ENCODE measurements around the gene ELOA.
"Not testable (repeated sequence)": the region's sequence is repeated elsewhere in the genome, so short reads cannot be mapped to it uniquely, and the experiment has no call there.

Gene ELOA

DNA sequence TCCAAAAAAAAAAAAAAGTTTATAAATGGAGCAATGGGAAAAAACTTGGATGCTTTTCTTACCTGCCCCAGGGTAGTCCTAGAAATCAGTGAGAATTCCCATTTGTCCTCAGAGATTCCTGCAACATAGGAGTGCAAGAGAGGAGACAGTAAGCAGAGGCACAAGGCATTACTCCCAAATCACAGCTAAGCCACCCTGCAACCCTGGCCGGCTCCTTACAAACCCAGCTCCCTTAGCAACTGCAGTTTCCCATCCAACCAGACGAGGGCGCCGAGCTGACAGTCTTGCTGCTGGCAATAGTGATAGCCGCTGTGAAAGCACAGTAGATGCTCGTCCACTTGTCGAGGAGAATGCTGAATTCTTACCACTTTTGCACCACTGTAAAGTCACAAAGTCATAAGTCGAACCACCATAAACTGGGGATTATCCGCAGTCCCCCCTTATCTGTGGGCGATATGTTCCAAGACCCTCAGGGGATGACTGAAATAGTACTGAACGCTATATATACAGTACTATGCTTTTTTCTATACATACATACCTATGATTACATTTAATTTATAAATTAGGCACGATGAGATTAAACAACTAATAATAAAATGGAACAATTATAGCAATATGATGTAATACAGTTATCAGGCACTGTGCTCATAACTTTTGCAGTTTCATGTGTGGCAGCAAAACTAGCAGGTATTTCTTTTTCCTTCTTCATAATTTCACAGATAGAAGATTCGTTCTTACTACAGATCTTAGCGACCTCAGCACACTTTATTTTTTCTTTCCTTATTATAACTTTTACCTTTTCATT, 29.0 kb downstream of the ELOA start:
- H3K27ac ChIP-seq = no peak overlapping the region
- TF ChIP-seq, protein P1, sequence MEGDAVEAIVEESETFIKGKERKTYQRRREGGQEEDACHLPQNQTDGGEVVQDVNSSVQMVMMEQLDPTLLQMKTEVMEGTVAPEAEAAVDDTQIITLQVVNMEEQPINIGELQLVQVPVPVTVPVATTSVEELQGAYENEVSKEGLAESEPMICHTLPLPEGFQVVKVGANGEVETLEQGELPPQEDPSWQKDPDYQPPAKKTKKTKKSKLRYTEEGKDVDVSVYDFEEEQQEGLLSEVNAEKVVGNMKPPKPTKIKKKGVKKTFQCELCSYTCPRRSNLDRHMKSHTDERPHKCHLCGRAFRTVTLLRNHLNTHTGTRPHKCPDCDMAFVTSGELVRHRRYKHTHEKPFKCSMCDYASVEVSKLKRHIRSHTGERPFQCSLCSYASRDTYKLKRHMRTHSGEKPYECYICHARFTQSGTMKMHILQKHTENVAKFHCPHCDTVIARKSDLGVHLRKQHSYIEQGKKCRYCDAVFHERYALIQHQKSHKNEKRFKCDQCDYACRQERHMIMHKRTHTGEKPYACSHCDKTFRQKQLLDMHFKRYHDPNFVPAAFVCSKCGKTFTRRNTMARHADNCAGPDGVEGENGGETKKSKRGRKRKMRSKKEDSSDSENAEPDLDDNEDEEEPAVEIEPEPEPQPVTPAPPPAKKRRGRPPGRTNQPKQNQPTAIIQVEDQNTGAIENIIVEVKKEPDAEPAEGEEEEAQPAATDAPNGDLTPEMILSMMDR (IDR thresholded peaks at IDR 0.05) = no peak
- no peak for DNase-seq (ENCODE audit: low spot score)
- H3K4me3 ChIP-seq = peak overlapping the region; percentile 36

DNA sequence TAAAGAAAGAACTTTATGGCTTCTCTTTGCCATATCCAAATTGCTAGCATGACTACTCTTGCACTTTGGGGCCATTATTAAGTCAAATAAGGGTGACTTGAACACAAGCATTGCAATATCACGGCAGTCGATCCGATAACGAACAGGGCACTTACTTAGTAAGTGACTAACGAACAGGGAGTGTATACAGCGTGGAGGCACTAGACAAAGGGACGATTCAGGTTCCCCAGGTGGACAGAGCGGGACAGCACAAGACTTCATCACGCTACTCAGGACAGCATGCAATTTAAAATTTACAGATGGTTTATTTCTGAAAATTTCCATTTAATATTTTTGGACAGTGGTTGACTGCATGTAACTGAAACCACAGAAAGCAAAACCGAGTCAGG, 29.6 kb downstream of the ELOA start:
- Histone ChIP-seq H3K27ac (no peak overlapping the region), H3K4me3 (no peak overlapping the region)
- TF ChIP-seq, protein P1 (IDR thresholded peaks at IDR 0.05) = no peak
- DNase-seq (ENCODE audit: low spot score) = no peak

DNA sequence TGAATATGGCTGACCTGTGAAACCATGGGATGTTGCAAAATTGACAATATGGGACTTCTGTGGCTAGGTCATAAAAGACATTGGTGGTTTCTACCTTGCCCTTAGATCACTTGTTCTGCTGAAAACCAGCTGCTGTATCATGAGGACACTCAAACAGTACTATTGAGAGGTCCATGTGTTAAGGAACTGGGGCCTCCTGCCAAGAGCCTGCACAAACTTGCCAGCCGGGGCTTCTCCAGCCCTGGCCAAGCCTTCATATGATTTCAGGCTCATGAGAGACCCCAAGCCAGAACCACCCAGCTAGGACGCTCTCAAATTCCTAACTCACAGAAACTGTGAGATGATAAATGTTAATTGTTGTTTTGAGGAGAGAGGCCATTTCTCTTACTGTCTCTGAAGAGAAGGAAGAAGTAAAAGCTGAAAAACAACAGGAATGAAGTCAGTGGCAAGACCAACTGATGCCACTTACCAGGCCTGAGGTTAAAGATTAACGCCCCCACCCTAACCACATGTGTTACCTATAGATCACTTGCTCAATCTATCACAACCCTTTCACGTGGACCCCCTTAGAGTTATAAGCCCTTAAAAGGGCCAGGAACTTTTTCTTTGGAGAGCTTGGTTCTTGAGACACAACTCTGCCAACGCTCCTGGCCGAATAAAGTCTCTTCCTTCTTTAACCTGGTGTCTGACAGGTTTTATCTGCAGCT, 31.1 kb downstream of the ELOA start:
- Histone ChIP-seq H3K4me3 (no peak overlapping the region), H3K27ac (no peak overlapping the region)
- DNase-seq (ENCODE audit: low spot score) = no peak
- TF ChIP-seq, protein P1 (IDR thresholded peaks at IDR 0.05) = no peak

DNA sequence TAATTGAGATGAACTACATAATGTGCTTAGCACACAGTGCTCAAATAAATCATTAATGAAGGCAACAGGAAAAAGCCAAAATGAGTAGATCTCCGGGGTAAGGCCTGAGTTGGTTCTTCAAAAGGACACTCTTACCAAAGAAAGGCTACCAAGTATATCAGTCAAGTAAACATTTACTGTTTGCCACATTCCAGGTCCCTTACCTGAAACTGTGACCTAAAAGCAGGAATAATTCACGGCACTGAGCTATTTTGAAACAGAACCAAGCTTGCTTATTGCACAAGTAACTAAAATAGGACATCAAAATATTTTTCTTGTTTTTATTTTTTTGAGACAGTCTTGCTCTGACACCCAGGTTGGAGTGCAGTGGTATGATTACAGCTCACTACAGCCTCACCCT, 32.9 kb downstream of the ELOA start:
- no peak overlapping the region for H3K27ac ChIP-seq
- TF ChIP-seq, protein P1 (IDR thresholded peaks at IDR 0.05) = no peak
- no peak for DNase-seq (ENCODE audit: low spot score)
- no peak overlapping the region for H3K4me3 ChIP-seq

DNA sequence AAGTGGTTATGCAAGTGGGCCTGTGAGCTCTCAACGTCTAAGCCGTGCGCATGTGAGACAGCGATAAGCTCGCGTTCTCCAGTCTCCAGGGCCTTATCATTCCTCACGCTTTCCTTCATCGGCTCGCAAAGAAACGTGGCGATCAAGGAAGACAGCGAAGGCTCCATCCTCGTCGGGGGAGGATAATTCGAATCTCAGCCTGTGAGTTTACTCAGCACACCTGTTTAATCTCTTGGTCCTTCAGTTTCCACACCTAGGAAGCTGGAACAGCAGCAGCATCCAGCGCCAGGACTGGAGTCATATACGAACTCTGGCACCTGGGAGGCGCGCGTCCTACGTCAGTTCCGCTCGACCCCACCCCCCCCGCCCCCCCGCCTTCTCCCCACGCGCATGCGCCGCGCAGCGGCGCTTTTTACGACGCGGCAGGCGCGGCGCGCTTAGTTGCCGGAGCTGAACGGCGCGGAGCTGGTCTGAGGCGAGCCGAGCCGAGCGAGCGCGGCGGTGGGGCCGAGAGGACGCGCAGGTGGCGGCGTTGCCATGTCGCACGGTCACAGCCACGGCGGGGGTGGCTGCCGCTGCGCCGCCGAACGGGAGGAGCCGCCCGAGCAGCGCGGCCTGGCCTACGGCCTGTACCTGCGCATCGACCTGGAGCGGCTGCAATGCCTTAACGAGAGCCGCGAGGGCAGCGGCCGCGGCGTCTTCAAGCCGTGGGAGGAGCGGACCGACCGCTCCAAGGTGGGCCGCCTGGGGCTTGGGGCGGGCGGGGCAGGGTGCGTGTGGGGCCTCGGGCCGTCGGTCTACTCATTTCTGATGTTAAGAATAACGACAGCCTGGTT, 34.9 kb downstream of the ELOA start, which contains the start of gene PITHD1:
TSS of gene PITHD1 (plus strand) at position 440 of the 836 bp plus-strand sequence. CDS start at position 538, 98 bp downstream.
- peak; percentile 92 for DNase-seq (ENCODE audit: low spot score)
- TF ChIP-seq, protein P1 (IDR thresholded peaks at IDR 0.05) = no peak

DNA sequence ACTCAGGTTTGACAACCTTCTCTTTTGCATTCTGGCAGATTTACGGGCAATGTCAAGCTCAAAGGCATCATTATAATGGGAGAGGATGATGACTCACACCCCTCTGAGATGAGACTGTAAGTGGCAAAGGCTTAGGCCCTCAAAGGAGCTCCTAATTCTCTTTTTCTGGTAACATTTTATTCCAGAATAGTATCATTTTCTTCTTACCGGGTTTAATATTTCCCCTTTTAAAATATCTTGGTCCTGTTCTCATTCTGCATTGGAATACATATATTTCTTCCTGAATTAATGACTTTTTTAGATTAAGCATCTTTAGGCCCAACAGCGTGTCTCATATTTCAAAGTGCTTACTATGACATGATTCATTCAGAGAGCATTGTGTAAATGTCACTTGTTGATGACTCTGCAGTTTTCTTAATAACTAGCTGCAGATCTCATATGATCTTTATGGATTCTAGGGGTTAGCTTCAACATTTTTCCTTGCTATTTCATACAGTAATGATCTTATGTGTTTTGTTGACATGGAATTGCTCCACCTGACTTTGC, 36.6 kb downstream of the ELOA start:
- Histone ChIP-seq H3K4me3 (peak overlapping the region; percentile 96), H3K27ac (no peak overlapping the region)
- no peak for DNase-seq (ENCODE audit: low spot score)
- TF ChIP-seq, protein P1 (IDR thresholded peaks at IDR 0.05) = no peak

More for the DNA sequence above, 34.9 kb downstream of the ELOA start, which contains the start of gene PITHD1:
- Histone ChIP-seq H3K4me3 (peak within 1 kb of the TSS; percentile 96), H3K27ac (peak within 1 kb of the TSS; percentile 87 to 89)

DNA sequence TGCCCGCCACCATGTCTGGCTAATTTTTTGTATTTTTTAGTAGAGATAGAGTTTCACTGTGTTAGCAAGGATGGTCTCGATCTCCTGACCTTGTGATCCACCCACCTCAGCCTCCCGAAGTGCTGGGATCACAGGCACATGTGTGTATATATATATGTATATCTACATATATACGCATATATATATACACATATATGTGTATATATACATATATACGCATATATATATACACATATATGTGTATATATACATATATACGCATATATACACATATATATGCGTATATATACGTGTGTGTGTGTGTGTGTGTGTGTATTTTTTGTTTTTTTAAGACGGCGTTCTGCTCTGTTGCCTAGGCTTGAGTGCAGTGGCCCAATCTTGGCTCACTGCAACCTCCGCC, 39.9 kb downstream of the ELOA start:
- DNase-seq (ENCODE audit: low spot score) = not testable (repeated sequence)

More for the DNA sequence above, 39.9 kb downstream of the ELOA start:
- H3K27ac ChIP-seq, H3K4me3 ChIP-seq: not testable (repeated sequence)

All from coronary artery (tissue), 2 donors.